NCI-H187 (cell line): Measurements from ENCODE around the gene RGS17.
"Not testable (repeated sequence)": the region's sequence is repeated elsewhere in the genome, so short reads cannot be mapped to it uniquely, and the experiment has no call there.

Source experiments
- DNase-seq, 2 experiments: peaks; one replicate each; lab custom pipeline; 2025; lab: John Stamatoyannopoulos, UW

RGS17 gene

GRCh38 chr6:152985300-152985699, 145.8 kb downstream of the RGS17 start:
- DNase-seq = not testable (repeated sequence)

- DNase-seq = no peak
These were observed 146.6 kb downstream of the RGS17 start for GRCh38 chr6:152984513-152984872.

DNA sequence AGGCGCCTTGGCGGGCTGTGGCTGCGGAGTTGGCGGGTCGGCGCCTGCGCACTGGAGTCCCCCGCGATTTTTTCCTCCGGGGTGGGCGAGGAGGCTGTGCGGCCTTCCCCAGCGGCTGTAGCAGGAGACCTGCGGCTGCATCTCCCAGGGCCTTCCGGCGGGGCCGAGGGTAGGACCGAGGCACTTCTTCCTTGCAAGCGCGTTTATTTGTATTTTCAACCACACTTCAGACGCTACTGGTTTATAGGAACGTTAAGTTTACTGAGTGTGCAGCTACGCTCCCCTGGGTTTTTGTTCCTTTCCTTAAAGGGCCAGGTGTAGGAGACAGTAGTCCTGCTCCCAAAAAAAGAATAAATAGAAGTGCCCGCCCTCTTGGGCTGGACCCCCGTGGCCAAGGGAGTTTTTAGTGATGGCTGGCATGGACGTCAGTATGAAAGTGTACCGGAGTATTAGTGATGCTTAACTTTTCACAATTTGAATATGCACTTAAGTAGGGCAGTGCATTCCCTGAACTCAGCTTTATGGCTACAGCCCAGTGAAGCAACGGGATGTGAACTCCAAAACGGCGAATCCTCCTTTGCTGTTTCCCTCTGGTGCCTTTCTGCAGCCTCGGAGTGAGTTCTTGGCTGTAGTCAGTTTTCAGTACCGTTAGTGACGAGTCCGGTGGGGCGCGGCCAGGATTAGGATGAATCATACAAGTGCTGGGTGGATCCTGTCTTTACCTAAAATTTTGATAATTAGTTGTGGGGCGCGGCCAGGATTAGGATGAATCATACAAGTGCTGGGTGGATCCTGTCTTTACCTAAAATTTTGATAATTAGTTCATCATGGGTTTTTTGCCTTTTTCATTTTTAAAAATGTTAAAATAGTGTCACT, 147.2 kb downstream of the RGS17 start:
- peak; percentile 68 to 94 for DNase-seq

DNA sequence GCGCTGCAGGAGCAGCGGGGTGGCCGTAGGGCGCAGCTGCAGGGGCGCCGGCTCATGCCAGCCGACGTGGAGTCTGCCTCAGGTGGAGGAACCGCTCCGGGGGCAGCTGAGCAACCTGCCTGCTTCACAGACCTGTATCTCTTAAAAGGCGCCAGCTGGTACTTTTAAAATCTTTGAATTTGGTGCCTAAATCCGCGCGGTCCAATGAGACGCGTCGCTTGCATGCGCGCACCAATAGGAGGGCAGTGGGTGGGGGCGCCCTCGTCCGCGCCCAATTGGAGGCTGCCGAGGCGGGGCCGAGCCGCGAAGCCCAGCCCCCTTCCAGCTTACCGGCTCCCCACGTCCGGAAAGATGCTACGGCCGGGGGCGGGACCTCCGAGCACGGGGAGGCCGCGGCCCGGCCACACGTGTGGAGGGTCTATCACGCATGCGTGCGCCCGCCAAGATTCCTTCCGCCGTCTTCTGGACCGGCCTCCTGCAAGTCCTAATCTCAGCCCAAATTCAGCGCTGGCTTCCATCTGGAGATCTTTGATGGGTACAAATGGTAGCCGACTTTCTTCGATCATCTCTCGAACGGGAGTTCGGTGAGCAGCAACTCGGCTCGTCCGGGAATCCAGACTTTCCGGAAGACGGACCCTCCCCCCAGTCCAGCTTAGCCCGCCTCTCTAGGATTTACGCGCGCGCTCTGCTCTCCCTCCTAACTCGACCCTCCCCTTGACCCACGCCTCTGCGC, 148.0 kb downstream of the RGS17 start, which contains the start of gene FBXO5:
Gene FBXO5 (minus strand): TSS at position 138 of the 733 bp plus-strand sequence. CDS start 82 bp downstream, at position 56.
- peak; percentile 94 to 97 for DNase-seq

- DNase-seq = no peak
These were observed 148.8 kb downstream of the RGS17 start for GRCh38 chr6:152981989-152982903.

DNA sequence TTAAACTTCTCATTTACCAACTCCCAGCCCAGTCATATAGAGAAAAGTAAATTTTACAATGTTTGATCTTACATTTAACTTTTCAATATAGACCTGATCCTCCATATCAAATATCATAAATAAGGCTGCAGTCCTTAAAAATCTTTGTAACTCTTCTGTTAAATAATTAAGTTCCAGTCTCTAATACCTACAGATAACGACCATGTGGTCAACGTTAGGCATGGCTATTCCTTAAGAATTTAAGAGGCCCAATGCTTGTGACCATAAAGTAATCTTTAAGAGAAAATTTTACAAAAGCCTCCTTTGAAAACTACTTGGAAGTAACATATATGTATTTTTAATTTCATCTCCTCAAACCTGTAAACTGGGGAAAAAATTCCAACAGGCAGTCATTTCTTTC, 149.9 kb downstream of the RGS17 start:
- DNase-seq = no peak

- no peak for DNase-seq
These were observed 150.4 kb downstream of the RGS17 start for GRCh38 chr6:152980656-152981055.

DNA sequence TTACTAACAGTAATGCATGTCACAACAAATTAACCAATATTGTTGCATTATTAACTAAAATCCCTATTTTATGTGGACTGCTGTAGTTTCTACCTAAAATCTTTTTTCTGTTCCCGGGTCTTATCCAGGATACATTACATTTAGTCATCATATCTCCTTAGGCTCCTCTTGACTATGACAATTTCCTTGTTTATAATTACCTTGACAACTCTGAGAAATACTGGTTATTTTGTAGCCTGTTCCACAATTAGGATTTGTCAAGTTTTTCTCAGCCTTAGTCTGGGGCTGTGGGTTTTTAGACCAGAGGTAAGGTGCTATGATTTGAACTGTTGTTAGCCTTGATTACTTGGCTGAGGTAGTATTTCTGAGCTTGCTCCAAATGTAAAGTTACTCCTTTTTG, 152.0 kb downstream of the RGS17 start:
- no peak for DNase-seq

GRCh38 chr6:152978058-152978457, 153.0 kb downstream of the RGS17 start:
- no peak for DNase-seq

DNA sequence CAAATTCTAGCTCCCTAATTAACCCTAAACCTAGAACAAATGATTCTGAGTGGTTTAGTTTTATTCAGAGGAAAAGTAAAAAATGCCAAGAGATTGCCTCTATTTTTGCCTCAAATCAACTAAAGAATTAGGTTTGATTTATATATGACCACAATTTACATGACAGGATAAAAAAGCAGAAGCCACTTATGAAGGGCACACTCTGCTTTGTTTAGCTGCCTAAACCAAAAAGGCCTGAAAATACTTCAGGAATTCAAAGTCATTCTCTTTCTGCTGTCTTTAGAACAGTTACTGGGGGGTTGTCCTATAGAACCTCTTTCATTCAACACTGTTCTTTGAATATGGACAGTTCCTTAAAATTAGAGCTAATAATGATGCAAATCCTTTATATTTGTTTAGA, 153.5 kb downstream of the RGS17 start:
- no peak for DNase-seq

DNA sequence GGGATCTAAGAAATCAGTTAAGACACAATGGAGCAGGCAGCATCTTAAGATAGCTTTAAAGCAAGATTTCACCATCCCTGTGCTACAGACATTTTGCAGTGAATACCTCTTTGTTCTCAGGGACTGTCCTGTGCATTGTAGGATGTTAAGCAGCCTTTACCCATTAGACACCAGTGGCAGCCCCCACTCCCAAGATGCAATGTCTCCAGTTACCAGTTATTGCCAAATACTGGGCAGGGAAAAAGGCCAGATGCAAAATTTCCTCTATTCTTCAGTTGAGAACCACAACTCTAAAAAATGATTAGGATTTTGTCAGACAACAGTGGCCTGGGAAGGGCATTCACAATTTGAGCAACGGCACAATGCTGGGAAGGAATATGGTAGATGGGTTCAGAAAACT, 154.3 kb downstream of the RGS17 start:
- no peak for DNase-seq

DNA sequence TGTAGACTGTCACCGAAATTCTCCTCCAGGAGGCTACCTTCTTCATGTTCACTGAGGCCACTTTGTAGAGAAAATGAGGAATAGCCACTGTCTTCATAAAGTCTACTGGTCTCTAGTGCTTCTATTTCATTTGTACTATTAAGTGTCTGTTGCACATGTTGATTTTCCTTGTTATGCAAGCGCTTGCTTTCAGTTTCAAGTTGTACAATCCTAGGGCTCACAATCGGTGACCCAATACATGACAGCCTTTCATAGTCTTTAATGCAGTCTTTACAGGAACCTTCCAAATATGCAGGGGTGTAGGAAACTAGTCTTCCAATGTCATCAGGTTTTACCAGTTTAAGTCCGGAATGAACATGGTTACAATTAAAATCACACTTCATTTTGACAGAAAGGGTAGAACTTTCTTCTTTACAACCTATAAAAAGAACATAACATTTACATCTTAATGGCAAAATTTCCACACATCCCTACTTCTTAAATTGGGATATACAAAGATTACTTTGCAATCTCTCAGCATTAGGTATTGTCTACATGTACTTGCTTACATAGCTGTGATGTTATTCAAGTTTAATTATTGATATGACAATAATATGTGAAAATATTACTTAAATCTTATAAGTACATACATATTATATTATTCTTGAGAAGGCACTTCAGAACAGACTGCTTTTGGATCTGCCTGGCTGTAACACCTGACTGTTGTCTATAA, 155.7 kb downstream of the RGS17 start:
- no peak for DNase-seq

DNA sequence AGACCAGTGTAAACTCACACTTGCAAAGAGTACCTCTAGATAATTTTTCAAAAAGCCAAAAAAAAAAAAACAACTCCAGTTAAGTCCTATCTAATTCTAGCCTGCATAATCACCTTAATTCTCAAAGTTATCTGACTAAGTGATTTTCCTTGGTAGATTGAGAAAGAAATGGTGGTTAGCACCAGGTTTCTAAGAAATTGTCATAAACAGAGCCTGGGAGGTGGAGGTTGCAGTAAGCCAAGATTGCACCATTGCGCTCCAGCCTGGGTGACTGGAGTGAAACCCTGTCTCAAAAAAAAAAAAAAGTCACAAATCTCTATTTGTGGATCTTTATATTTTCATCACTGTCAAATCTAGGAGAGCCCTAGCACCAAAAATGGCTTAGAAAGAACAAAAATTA, 157.2 kb downstream of the RGS17 start:
- DNase-seq = no peak

- DNase-seq = no peak
These were observed 161.2 kb downstream of the RGS17 start for GRCh38 chr6:152969688-152970418.

DNA sequence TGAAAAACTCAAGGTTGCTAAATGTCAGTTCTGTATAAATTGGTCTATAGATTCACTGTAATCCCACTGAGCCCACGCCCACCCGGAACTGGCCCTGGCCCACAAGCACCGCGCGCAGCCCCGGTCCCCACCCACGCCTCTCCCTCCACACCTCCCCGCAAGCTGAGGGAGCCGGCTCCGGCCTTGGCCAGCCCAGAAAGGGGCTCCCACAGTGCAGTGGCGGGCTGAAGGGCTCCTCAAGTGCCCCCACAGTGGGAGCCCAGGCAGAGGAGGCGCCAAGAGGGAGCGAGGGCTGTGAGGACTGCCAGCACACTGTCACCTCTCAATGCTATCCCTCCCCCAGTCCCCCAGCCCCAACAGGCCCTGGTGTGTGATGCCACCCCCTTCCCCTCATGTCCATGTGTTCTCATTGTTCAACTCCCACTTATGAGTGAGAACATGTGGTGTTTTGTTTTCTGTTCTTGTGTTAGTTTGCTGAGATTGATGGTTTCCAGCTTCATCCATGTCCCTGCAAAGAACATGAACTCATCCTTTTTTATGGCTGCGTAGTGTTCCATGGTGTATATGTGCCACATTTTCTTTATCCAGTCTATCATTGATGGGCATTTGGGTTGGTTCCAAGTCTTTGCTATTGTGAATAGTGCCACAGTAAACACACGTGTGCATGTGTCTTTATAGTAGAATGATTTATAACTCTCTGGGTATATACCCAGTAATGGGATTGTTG, 164.8 kb downstream of the RGS17 start:
- DNase-seq = not testable (repeated sequence)

- no peak for DNase-seq
These were observed 171.7 kb downstream of the RGS17 start for GRCh38 chr6:152959333-152959732.

- no peak for DNase-seq
These were observed 173.3 kb downstream of the RGS17 start for GRCh38 chr6:152957796-152958195.
